M059J (cell line): ENCODE results near the gene MEF2D. TPM values are rescaled to one million over a fixed set of nuclear protein-coding genes. Genes with fewer than 3 reads are reported as not detected.

Experiments used
- DNase-seq: peaks from one replicate; pipeline ENCODE4 v3.0.0-alpha.2; 2012; ENCODE audit warnings: low read depth
- total RNA-seq: library from RNA; depleted of rRNA; stranded (reverse); fragments of >200 nt; shearing (Covaris generic); gene quantifications from 2 replicates; pipeline ENCODE4 v1.2.3, GENCODE V29; 2014

The MEF2D gene
- total RNA-seq, 1 experiment from 2014 or later = 26.3 TPM

DNA sequence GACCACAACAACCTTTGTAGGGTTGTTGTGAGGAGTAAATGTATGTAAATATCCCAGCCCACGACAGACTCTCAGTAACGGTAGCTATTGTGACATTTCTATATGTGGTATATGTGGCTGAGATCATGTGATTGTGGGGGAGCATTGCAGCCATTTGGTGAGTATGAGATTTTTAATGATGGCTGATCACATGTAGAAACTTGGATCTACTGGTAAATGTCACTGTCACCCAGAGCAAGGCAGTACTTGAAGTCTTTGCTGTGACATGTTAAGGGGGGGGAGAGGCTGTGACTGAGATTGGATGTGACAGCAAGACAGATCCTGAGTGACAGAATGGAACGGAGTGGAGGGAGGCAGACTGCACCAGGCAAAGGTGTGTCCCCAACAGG lies 23.9 kb upstream of the MEF2D start:
- DNase-seq = no peak

DNA sequence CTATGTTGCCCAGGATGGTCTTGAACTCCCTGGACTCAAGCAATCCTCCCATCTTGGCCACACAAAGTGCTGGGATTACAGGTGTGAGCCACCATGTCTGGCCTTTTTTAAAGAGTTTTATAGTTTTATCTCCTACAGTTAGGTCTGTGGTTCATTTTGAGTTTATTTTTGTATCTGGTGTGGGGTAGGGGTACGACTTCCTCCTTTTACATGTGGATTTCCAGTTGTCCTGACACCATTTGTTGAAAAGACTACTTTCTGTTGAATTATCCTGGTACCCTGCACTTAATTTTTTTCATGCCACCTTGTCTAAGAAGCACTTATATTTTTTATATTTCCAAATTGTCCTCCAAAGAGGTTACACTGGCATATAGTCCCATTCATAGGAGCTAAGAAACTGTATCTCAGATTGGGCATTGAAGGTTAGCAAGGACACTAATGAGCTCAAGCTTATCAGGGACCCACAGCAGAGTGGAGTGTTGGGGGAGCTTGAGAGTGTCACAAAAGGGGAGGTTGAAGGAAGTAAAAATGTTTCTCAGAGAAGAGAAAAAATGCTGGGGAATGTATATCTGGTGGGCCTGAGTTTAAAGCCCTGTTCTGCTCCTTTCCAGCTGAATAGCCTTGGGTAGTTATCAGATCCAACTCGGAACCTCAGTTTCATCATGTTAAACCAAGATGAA lies 23.4 kb upstream of the MEF2D start:
- no peak for DNase-seq

- DNase-seq = no peak
Measured at GRCh38 chr1:156522443-156522970, 21.9 kb upstream of the MEF2D start.

GRCh38 chr1:156517748-156518147 lies 17.2 kb upstream of the MEF2D start:
- DNase-seq = no peak

- DNase-seq = no peak
Measured at GRCh38 chr1:156516821-156517220, 16.2 kb upstream of the MEF2D start.

DNA sequence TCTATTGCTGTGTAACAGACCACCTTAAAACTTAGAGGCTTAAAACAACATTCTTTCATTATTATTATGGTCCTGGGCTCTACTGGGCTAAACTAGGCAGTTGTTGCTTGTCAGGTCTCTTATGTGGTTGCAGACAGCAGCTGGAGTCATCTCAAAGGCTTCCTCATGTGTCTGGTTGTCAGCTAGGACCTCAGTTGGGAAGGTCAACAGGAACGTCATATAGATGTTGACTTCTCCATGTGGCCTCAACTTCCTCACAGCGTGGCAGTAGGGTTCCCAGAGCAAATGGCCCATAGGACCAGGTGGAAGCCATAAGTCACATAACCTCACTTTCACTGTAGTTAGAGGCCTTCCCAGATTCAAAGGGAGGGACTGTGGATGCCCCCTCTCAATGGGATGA lies 15.4 kb upstream of the MEF2D start:
- no peak for DNase-seq

- no peak for DNase-seq
Measured at GRCh38 chr1:156513185-156513584, 12.6 kb upstream of the MEF2D start.

GRCh38 chr1:156511644-156512043 lies 11.1 kb upstream of the MEF2D start:
- no peak for DNase-seq

- DNase-seq = peak; percentile 53
Measured at GRCh38 chr1:156510709-156511108, 10.1 kb upstream of the MEF2D start.

DNA sequence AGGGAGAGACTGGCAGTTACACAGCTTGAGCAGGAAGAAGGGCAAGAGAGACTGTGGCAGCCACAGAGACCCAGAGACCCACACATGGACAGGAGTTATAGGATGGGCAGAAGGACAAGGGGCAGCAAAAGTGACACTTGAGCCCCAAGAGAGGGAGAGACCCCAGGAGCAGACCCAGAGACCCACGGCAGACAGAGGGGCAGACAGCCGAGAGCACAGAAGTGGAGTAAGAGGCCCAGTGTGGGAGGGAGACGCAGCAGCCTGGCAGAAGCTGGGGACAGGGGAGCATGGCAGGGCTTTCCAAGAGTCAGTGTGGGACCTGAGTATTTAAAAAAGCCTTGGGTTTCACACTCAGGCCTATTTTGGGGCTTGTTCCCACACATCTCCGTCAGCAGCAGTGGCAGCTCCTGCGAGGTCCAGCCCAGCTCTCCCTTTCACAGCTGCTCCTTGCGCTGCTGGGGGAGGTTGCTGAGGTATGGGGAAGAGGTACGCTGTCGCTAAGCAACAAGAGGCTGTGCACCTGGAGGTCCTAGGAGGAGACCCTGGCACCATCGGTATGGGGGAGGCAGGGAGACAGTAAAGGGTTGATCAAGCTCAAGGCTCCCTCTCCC lies 9.0 kb upstream of the MEF2D start:
- DNase-seq = no peak

DNA sequence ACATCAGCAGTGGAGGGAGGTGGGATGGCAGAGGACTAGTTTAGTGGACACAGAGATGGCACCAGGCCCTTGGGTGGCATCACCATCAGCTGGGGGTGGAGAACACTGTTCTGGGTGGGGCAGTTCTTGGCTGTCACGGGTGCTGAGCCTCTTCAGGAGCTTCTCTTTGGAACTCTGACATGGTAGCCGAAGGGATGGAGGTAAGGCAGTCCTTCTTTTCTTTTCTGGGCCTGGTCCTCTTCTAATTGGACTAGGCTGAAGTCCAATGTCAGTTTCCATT lies 8.3 kb upstream of the MEF2D start:
- no peak for DNase-seq

GRCh38 chr1:156508205-156508954 lies 7.8 kb upstream of the MEF2D start:
- DNase-seq = peak; percentile 84

DNA sequence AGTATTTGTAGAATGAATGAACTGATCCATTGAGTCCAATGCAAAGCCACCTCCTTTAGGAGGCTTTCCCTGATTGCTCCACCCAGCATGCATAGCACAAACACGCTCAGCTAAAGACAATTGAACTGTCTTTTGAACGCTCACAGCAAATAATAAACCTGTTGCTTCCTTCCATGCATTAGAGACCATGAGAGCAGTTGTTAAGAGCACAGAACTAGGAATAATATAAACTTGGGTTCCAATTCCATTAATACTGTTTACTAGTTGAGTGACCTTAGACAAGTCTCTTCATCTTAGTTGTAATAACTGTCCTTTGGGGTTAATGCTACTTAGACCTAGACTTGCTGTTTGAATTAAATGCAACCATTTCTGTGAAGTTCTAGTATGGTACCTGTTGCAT lies 5.9 kb upstream of the MEF2D start:
- no peak for DNase-seq

DNA sequence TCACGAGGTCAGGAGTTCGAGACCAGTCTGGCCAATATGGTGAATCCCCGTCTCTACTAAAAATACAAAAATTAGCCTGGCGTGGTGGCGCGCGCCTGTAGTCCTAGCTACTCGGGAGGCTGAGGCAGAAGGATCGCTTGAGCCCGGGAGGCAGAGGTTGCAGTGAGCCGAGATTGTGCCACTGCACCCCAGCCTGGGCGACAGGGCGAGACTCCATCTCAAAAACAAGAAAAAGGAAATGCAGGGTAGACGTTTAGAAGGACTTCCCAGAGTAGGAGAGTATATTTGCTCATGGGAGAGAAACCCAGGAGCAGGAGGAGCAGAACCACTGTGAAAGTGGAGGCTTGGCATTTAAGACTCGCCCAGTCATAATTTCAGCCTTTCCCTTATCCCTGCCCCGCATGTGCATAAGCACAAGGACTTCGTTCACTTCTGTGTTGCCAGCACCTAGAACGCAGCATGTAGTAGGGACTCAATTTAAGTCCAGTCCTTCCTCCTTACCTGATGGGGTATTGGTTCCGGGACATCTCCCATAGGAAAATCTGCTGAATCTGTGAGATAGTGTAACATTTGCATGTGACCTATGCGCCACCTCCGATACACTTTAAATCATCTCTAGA lies 5.2 kb upstream of the MEF2D start:
- no peak for DNase-seq

DNA sequence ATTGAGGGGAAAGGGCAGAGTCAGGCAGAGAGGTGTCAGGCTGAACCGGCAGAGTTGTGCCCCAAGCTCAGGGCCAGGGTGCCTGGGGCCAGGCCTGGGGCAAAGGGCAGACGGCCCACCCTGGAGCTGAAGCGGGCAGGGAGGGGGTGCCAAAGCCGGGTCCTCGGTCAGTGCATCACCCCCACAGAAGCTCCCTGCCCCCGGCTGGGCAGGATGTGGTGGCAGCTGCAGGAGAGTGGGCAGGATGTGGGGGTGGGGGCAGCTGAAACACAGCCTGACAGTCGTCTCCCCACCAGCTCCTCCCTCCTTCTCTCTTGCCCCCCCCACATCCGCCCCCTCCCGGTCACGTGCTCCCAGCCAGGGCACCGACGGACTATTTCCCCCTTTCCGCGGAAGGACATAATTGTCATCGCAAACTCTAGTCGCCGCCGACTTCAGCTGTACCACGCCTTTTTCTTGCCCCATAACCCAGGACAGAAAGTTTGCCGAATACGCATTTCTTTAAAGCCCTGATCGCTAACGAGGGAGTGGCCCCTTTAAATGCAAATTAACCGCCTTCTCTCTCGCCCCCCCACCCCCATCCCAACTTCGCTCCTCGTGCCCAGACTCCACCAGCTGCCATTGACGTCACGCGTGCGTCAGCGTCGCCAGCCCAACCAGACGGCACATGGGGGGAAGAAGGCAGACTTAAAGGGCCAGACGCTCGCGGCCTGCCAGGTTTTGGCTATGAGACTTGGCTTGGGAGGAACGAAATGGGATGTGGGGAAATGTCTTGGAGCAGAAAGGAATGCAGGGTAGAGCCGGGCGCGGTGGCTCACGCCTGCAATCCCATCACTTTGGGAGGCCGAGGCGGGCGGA lies 4.5 kb upstream of the MEF2D start:
- DNase-seq = peak; percentile 98

- DNase-seq = no peak
Measured at GRCh38 chr1:156504438-156504813, 3.9 kb upstream of the MEF2D start.

DNA sequence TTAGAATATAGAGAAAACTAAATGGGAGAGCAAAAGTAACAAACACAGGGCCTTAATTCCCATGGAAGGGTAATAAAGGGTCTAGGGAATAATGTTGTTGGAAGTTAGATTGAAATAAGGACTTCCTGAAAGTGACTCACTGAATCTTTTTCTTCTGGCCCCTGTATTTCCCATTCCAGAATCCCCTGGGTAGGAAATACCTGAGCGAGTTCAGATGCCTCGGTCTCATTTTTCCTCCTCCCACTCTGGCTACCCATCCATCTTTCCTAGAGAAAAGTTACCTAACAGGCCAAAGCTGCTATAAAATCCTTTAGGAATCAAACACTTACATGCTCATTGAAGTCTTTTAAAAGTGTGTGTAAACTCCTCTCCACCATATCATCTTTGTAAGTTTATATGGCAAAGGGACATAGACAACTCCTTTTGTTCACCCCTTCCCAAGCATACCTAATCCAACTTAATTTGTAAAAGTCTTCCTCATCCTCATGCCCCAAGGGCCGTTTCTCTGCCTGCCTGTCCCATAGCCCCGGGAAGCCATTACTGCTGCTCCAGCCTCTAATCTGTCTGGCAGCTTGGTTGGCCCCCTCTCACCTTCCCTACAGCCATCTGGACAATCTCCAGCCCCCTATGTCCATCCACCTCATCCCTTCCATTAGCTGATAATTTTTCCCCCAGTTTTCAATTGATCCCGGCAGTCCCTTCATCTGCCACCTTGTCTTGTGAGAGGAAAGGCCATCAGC lies 3.3 kb upstream of the MEF2D start:
- peak; percentile 45 for DNase-seq

DNA sequence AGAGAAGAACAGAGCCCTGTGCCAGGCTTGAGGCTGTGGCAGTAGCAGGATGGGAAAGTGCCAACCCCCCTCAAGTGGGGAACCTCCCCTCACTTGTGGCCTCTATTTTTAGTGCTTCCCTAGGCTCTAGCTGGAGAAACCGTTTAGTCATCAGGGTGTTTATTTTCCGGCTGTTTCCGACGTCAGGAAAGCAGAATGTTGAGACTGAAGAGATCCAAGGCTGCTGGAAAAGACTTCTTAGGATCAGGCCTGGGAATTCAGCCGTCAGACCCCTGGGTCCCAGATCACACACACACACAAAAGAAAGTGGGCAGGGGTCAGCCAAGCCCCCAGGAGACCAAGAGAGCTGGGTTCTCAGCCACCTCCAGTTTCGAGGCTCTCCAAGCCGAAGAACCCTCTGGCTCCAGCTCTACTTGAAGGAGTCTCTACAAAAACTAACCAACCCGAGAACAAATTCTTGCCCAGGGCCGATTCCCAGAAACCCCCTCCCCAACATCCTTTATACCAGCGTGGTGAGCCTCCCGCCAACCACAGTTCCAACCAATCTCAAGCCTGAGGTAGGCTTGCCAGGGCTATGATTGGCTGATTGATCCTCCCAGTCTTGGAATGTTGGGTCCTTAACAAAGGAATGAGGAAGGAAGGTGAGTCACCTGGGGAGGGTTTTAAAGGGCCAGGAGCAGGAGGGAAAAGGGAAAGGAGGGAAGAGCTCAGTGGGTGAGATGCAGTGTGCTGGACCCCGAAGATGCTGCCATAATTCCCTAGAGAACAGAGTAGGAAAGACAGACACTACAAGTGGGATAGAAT lies 2.5 kb upstream of the MEF2D start:
- peak; percentile 99 for DNase-seq

DNA sequence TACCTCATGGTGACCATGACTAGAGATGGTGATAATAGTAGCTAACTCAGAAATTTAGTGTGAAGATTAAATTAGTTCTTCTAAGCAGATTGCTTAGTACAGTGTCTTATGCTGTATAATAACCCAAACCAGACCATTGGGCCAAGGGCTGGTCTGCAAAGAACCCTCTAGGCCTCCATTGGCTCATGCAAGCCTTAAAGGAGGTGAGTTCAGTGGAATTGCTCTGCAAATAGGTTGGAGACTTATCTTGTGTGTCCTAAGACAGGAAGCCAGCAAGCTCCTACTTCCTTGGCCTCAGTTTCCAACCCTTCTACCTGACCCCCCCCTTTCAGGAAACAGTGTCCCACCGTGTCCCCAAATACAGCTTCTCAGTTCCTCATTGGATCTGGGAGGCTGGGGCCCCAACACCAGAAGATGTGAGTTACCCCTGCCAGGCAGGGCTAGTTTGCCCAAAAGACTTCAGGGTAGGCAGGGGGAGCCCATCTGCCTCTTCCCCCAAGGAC lies 1.9 kb upstream of the MEF2D start:
- DNase-seq = no peak
